WTC11 (cell line): Measurements from ENCODE around the gene LRR1. TPM values are rescaled to one million over a fixed set of nuclear protein-coding genes. Genes with fewer than 3 reads are reported as not detected.
A peak's percentile ranks its signal among the peaks of the same experiment; 100 is the strongest.

Experiments used
- ATAC-seq: fragments of 200-7000 bp; cut with Tn5 transposase; 2 replicates; pipeline ENCODE4 v1.10.0; 2021; ENCODE audit warnings: mild to moderate bottlenecking, moderate library complexity
- CTCF ChIA-PET: fragments of 300-600 bp; sonication (Branson Sonifier 250); formaldehyde crosslinking; loops from one replicate; lab custom pipeline; 2021; ENCODE audit warnings: antibody characterized with exemption; lab: Charles Lee
- POLR2A ChIA-PET: fragments of 350-600 bp; sonication (Branson Sonifier 250); formaldehyde crosslinking; loops from one replicate; lab custom pipeline; 2021; ENCODE audit warnings: antibody characterized with exemption; lab: Charles Lee
- DNase-seq: peaks from one replicate; pipeline ENCODE4 v3.0.0; 2021; ENCODE audit warnings: low spot score
- H3K27ac Mint-ChIP-seq: 2 replicates; pipeline ENCODE4 v1.8.0; 2021; ENCODE audit warnings: mixed read lengths
- H3K27me3 Mint-ChIP-seq: 2 replicates; pipeline ENCODE4 v1.8.0; 2021; ENCODE audit warnings: low read depth, mild to moderate bottlenecking, moderate library complexity, mixed read lengths
- H3K36me3 Mint-ChIP-seq: 2 replicates; pipeline ENCODE4 v1.8.0; 2021; ENCODE audit warnings: mixed read lengths
- H3K4me1 Mint-ChIP-seq: 2 replicates; pipeline ENCODE4 v1.8.0; 2022; ENCODE audit warnings: mixed read lengths
- H3K4me3 Mint-ChIP-seq: 2 replicates; pipeline ENCODE4 v1.8.0; 2021; ENCODE audit warnings: mild to moderate bottlenecking, moderate library complexity, mixed read lengths
- H3K9me3 Mint-ChIP-seq: 2 replicates; pipeline ENCODE4 v1.8.0; 2021; ENCODE audit warnings: mixed read lengths
- ATF1 ChIP-seq: sonication (generic); formaldehyde crosslinking; IDR thresholded peaks from 2 replicates; pipeline ENCODE4 v1.8.1; 2023; ENCODE audit warnings: mild to moderate bottlenecking, moderate library complexity, missing genetic modification reagents
- EMX1 ChIP-seq: fragments of 250-450 bp; sonication (Bioruptor Pico); IDR thresholded peaks from 2 replicates; pipeline ENCODE4 v1.8.0; 2021; ENCODE audit warnings: mild to moderate bottlenecking
- ESRRA ChIP-seq: sonication (generic); formaldehyde crosslinking; IDR thresholded peaks from 2 replicates; pipeline ENCODE4 v1.8.1; 2022; ENCODE audit warnings: mild to moderate bottlenecking, missing genetic modification reagents, borderline replicate concordance
- ETV6 ChIP-seq: sonication (generic); formaldehyde crosslinking; IDR thresholded peaks from 2 replicates; pipeline ENCODE4 v1.8.1; 2022; ENCODE audit warnings: mild to moderate bottlenecking, missing genetic modification reagents
- FOXP1 ChIP-seq: sonication (generic); formaldehyde crosslinking; IDR thresholded peaks from 2 replicates; pipeline ENCODE4 v1.8.0; 2022; ENCODE audit warnings: missing genetic modification reagents, mild to moderate bottlenecking, moderate library complexity, borderline replicate concordance
- FOXP4 ChIP-seq: sonication (generic); formaldehyde crosslinking; IDR thresholded peaks from 2 replicates; pipeline ENCODE4 v1.8.0; 2022; ENCODE audit warnings: mild to moderate bottlenecking, missing genetic modification reagents
- IRF2 ChIP-seq: sonication (generic); formaldehyde crosslinking; IDR thresholded peaks from 2 replicates; pipeline ENCODE4 v1.8.0; 2022; ENCODE audit warnings: low read depth, missing genetic modification reagents, borderline replicate concordance
- JAZF1 ChIP-seq: fragments of 250-450 bp; sonication (Bioruptor Pico); IDR thresholded peaks from 2 replicates; pipeline ENCODE4 v1.9.0; 2021; ENCODE audit warnings: moderate library complexity, mild to moderate bottlenecking, inconsistent platforms
- JUN ChIP-seq: sonication (generic); formaldehyde crosslinking; IDR thresholded peaks from 2 replicates; pipeline ENCODE4 v1.8.0; 2023; ENCODE audit warnings: mild to moderate bottlenecking, missing genetic modification reagents
- KAT7 ChIP-seq: sonication (generic); formaldehyde crosslinking; IDR thresholded peaks from 2 replicates; pipeline ENCODE4 v1.8.1; 2023; ENCODE audit warnings: missing genetic modification reagents, mild to moderate bottlenecking, borderline replicate concordance
- NFE2L1 ChIP-seq: sonication (generic); formaldehyde crosslinking; IDR thresholded peaks from 2 replicates; pipeline ENCODE4 v1.8.1; 2023; ENCODE audit warnings: missing genetic modification reagents
- TCF7 ChIP-seq: sonication (generic); formaldehyde crosslinking; IDR thresholded peaks from 2 replicates; pipeline ENCODE4 v1.8.0; 2022; ENCODE audit warnings: mild to moderate bottlenecking, low read depth, missing genetic modification reagents, moderate library complexity
- ZNF121 ChIP-seq: sonication (generic); formaldehyde crosslinking; IDR thresholded peaks from 2 replicates; pipeline ENCODE4 v1.8.0; 2023; ENCODE audit warnings: missing genetic modification reagents
- ZNF232 ChIP-seq: sonication (generic); formaldehyde crosslinking; IDR thresholded peaks from 2 replicates; pipeline ENCODE4 v1.8.0; 2022; ENCODE audit warnings: mild to moderate bottlenecking, missing genetic modification reagents
- ZNF671 ChIP-seq: fragments of 250-450 bp; sonication (Bioruptor Pico); IDR thresholded peaks from 2 replicates; pipeline ENCODE4 v1.8.0; 2021; ENCODE audit warnings: mild to moderate bottlenecking
- total RNA-seq: library from RNA; stranded (reverse); gene quantifications from 3 replicates; pipeline ENCODE4 v1.2.3, GENCODE V29; 2021
- TF ChIP-seq, protein P1 (sequence below): sonication (generic); formaldehyde crosslinking; IDR thresholded peaks from 2 replicates; pipeline ENCODE4 v1.8.1; 2023; ENCODE audit warnings: mild to moderate bottlenecking, missing genetic modification reagents
- TF ChIP-seq, protein P2 (sequence below): sonication (generic); formaldehyde crosslinking; IDR thresholded peaks from 2 replicates; pipeline ENCODE4 v1.8.1; 2022; ENCODE audit warnings: mild to moderate bottlenecking, moderate library complexity, missing genetic modification reagents
- TF ChIP-seq, protein P3 (sequence below): sonication (generic); formaldehyde crosslinking; IDR thresholded peaks from 2 replicates; pipeline ENCODE4 v1.8.0; 2022; ENCODE audit warnings: mild to moderate bottlenecking, missing genetic modification reagents
- TF ChIP-seq, protein P4 (sequence below): sonication (generic); formaldehyde crosslinking; IDR thresholded peaks from 2 replicates; pipeline ENCODE4 v1.8.0; 2022; ENCODE audit warnings: mild to moderate bottlenecking, missing genetic modification reagents
- TF ChIP-seq, protein P5 (sequence below): sonication (generic); formaldehyde crosslinking; IDR thresholded peaks from 2 replicates; pipeline ENCODE4 v1.8.1; 2022; ENCODE audit warnings: low read depth, missing genetic modification reagents, borderline replicate concordance
- TF ChIP-seq, protein P6 (sequence below): sonication (generic); formaldehyde crosslinking; IDR thresholded peaks from 2 replicates; pipeline ENCODE4 v1.8.1; 2022; ENCODE audit warnings: mild to moderate bottlenecking, missing genetic modification reagents, moderate library complexity, borderline replicate concordance
- TF ChIP-seq, protein P7 (sequence below): sonication (generic); formaldehyde crosslinking; IDR thresholded peaks from 2 replicates; pipeline ENCODE4 v1.8.0; 2022; ENCODE audit warnings: missing genetic modification reagents

LRR1 gene
- total RNA-seq, 1 experiment from 2014 or later: 42.6 TPM

DNA sequence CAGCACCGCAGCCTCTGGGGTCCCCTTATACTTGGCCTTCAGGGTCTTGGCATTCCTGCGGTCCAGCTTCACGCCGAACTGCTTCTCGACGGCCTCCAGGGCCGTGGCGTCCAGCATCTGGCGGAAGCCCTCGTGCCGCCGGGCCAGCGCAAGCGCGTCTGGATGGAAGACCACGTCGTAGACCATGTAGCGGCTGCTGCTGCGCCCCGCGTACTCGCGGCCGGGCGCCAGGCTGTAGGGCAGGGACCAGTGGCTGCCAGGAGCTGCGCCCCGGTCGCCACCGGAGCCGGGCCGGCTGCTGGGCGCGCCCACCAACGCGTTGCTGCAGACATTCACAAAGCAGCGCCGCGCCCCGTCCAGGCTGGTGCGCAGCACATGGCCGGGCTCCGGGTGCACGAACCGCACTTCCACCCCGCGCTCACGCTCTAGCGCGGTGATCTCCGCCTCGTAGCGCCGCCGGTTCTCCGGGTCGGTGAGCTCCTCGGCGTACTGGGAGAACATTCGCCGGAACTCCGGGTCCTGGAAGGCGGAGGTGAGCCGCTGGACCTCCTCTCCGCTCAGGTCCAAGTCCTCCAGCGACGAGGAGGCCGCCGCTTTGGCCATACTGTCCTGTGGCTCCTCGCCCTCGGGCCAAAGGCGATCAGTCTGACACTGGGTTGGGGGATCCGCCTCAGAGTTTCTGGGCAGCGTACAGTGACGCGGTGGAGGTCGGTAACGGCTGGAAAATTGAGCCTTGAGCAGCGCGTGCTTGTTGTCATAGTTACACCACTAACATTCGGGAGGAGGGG lies 36.0 kb downstream of the LRR1 start, which contains the start of gene DNAAF2:
TSS of gene DNAAF2 (minus strand) at position 698 of the 788 bp plus-strand sequence. CDS start at position 603, 95 bp downstream.
- CTCF ChIA-PET: interaction anchor here (0.8 to 2.9 kb wide), 15 partner anchors 11 to 258 kb away, joined by 3 to 31 read pairs (median 6); partner anchors contain the start of genes ARF6, KLHDC1, KLHDC2 and LRR1
- TF ChIP-seq FOXP1: peak; percentile 45
- TF ChIP-seq, protein P1, sequence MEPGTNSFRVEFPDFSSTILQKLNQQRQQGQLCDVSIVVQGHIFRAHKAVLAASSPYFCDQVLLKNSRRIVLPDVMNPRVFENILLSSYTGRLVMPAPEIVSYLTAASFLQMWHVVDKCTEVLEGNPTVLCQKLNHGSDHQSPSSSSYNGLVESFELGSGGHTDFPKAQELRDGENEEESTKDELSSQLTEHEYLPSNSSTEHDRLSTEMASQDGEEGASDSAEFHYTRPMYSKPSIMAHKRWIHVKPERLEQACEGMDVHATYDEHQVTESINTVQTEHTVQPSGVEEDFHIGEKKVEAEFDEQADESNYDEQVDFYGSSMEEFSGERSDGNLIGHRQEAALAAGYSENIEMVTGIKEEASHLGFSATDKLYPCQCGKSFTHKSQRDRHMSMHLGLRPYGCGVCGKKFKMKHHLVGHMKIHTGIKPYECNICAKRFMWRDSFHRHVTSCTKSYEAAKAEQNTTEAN: peak; percentile 45; the same call in 1 of the 2 replicates
- TF ChIP-seq, protein P2, sequence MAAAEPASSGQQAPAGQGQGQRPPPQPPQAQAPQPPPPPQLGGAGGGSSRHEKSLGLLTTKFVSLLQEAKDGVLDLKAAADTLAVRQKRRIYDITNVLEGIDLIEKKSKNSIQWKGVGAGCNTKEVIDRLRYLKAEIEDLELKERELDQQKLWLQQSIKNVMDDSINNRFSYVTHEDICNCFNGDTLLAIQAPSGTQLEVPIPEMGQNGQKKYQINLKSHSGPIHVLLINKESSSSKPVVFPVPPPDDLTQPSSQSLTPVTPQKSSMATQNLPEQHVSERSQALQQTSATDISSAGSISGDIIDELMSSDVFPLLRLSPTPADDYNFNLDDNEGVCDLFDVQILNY (CRISPR knock-in tag): 0 out of 2 replicates have a peak, but pooled peaks have one; percentile 25
- TF ChIP-seq ZNF121 (CRISPR knock-in tag): no peak
- 0 out of 2 replicates have a peak, but pooled peaks have one; percentile 40 for TF ChIP-seq KAT7 (CRISPR knock-in tag)
- peak; percentile 43 for TF ChIP-seq ETV6 (CRISPR knock-in tag)
- TF ChIP-seq IRF2: no peak
- TF ChIP-seq FOXP4 (CRISPR knock-in tag): no peak
- TF ChIP-seq, protein P3, sequence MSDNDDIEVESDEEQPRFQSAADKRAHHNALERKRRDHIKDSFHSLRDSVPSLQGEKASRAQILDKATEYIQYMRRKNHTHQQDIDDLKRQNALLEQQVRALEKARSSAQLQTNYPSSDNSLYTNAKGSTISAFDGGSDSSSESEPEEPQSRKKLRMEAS: peak; percentile 42
- TF ChIP-seq, protein P4, sequence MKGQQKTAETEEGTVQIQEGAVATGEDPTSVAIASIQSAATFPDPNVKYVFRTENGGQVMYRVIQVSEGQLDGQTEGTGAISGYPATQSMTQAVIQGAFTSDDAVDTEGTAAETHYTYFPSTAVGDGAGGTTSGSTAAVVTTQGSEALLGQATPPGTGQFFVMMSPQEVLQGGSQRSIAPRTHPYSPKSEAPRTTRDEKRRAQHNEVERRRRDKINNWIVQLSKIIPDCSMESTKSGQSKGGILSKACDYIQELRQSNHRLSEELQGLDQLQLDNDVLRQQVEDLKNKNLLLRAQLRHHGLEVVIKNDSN: 0 out of 2 replicates have a peak, but pooled peaks have one; percentile 9
- TF ChIP-seq ZNF232 (CRISPR knock-in tag): peak; percentile 93; the same call in 1 of the 2 replicates
- peak; percentile 65; the same call in 1 of the 2 replicates for TF ChIP-seq EMX1 (CRISPR knock-in tag)
- TF ChIP-seq NFE2L1 (CRISPR knock-in tag): 0 out of 2 replicates have a peak, but pooled peaks have one; percentile 25
- TF ChIP-seq ATF1 (CRISPR knock-in tag): peak; percentile 78; the same call in 1 of the 2 replicates
- 0 out of 2 replicates have a peak, but pooled peaks have one; percentile 17 for TF ChIP-seq ESRRA (CRISPR knock-in tag)
- TF ChIP-seq, protein P5, sequence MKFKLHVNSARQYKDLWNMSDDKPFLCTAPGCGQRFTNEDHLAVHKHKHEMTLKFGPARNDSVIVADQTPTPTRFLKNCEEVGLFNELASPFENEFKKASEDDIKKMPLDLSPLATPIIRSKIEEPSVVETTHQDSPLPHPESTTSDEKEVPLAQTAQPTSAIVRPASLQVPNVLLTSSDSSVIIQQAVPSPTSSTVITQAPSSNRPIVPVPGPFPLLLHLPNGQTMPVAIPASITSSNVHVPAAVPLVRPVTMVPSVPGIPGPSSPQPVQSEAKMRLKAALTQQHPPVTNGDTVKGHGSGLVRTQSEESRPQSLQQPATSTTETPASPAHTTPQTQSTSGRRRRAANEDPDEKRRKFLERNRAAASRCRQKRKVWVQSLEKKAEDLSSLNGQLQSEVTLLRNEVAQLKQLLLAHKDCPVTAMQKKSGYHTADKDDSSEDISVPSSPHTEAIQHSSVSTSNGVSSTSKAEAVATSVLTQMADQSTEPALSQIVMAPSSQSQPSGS (CRISPR knock-in tag): 0 out of 2 replicates have a peak, but pooled peaks have one; percentile 26
- TF ChIP-seq, protein P6, sequence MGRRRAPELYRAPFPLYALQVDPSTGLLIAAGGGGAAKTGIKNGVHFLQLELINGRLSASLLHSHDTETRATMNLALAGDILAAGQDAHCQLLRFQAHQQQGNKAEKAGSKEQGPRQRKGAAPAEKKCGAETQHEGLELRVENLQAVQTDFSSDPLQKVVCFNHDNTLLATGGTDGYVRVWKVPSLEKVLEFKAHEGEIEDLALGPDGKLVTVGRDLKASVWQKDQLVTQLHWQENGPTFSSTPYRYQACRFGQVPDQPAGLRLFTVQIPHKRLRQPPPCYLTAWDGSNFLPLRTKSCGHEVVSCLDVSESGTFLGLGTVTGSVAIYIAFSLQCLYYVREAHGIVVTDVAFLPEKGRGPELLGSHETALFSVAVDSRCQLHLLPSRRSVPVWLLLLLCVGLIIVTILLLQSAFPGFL (CRISPR knock-in tag): 0 out of 2 replicates have a peak, but pooled peaks have one; percentile 30
- TF ChIP-seq JAZF1 (CRISPR knock-in tag): no peak
- peak; percentile 36; the same call in 1 of the 2 replicates for TF ChIP-seq JUN (CRISPR knock-in tag)
- TF ChIP-seq, protein P7, sequence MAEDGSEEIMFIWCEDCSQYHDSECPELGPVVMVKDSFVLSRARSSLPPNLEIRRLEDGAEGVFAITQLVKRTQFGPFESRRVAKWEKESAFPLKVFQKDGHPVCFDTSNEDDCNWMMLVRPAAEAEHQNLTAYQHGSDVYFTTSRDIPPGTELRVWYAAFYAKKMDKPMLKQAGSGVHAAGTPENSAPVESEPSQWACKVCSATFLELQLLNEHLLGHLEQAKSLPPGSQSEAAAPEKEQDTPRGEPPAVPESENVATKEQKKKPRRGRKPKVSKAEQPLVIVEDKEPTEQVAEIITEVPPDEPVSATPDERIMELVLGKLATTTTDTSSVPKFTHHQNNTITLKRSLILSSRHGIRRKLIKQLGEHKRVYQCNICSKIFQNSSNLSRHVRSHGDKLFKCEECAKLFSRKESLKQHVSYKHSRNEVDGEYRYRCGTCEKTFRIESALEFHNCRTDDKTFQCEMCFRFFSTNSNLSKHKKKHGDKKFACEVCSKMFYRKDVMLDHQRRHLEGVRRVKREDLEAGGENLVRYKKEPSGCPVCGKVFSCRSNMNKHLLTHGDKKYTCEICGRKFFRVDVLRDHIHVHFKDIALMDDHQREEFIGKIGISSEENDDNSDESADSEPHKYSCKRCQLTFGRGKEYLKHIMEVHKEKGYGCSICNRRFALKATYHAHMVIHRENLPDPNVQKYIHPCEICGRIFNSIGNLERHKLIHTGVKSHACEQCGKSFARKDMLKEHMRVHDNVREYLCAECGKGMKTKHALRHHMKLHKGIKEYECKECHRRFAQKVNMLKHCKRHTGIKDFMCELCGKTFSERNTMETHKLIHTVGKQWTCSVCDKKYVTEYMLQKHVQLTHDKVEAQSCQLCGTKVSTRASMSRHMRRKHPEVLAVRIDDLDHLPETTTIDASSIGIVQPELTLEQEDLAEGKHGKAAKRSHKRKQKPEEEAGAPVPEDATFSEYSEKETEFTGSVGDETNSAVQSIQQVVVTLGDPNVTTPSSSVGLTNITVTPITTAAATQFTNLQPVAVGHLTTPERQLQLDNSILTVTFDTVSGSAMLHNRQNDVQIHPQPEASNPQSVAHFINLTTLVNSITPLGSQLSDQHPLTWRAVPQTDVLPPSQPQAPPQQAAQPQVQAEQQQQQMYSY (CRISPR knock-in tag): peak; percentile 10; the same call in 1 of the 2 replicates
- TF ChIP-seq TCF7 (CRISPR knock-in tag): peak; percentile 41; the same call in 1 of the 2 replicates
- TF ChIP-seq ZNF671: no peak
- DNase-seq (peak; percentile 57), ATAC-seq (peak; percentile 11)
- Mint-ChIP-seq H3K27me3 (no peaks in the 10 kb centered on the region), H3K4me1 (peaks cover 25% of the 10 kb centered on the region), H3K9me3 (no peaks in the 10 kb centered on the region), H3K36me3 (peaks cover 33% of the 10 kb centered on the region), H3K4me3 (peak within 1 kb of the TSS; percentile 99), H3K27ac (peak within 1 kb of the TSS; percentile 99)
- POLR2A ChIA-PET: interaction anchor here (1.0 to 3.5 kb wide), 9 partner anchors 11 to 133 kb away, joined by 3 to 39 read pairs (median 5); partner anchors contain the start of genes KLHDC1, KLHDC2, LRR1 and MGAT2
